Stimulated activated naive CD4-positive, alpha-beta T cell (primary cell): ENCODE measurements around the gene RNF114.

Source experiments
- DNase-seq, 6 experiments: peaks; one replicate each; lab custom pipeline; 2025; lab: John Stamatoyannopoulos, UW

The RNF114 gene

DNA sequence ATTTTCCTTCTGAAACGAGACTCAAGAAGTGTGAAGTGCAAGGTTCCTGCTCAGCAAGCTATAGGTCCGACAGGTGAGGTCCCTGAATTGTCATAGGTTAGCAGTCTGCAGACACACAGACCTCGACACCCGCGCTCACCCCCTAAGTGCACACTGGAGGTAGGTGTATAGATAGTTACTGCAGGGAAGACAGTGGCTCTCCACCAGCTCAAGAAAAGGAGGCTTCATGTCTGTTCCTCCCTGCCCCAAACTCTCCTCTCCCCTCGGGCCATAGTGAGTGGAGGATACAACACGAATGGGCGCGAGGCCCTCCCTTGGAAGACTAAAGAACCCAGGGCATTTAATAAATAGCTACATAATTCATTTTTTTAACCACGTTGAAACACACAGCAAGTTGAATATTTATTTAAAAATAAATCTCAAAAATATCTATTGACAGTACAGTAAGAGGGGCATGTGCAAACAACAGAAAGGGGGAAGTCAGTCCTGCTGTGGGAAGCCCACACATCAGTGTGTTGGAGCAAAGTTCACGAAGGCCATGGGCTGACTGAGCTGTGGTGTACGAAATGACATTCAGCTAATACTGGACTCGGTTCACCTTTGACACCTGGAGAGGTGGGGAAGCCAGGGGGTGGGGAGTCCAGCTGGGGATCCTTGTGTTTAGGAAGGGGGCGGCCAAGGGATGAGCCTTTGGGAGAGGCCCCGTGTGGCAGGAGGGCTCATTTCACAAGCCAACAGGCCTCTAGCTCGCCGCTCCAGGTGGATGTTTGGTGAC, 31.6 kb upstream of the RNF114 start:
- no peak for DNase-seq

DNA sequence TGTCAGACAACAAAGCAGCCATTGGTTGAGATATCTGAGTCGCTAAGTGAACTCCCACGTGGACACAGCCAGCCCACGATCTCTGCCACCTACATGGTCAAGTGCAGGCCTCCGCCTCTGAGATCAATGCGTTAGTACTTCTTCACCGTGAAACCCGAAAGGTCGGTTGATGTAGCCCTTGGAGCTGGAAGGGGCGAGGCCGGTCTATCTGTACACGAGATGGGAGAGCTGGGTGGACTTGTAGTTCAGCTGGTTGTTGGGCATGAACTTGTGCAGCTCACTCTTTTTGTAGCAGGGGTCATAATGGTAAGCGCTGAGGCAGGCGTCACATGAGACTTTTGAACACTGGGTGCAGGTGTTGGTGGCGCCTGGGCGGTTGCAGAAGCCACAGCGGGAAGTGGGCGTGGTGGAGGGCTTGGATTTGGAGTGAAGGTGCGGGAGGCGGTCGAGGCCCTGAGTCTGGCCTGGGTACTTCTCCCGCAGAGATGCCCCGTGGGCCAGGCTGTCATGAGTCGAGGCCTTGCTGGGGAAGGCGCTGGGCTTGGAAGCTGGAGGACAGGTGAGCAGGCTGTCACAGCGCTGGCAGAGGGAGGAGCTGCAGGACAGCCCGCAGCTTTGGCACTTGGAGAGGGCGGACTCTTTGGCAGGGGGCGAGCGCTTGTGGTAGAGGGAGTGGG, 30.6 kb upstream of the RNF114 start:
- no peak for DNase-seq

DNA sequence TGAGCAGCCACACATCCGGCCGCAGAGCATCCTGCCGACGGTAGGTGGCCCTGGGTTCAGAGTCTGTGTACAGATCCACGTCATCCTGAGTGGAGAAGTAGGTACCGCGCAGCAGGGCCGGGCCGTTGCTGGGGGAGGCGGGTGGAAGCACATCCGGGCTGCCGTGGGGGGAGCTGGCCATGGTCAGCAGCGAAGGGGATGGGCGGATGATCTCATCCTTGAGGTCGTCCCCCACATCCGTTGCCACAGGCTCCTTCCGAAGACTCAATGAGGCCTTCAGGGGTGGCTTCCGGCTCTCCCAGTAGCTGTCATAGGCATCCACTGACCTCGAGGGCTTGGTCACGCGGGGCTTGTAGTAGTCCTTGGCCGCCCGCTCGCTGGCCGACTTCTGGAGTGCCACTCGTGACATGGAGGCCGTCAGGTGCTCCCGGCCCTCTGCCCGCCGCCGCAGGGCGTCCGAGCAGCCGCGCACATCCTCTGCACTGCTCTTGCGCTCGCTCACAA, 30.0 kb upstream of the RNF114 start:
- DNase-seq, result no peak

DNA sequence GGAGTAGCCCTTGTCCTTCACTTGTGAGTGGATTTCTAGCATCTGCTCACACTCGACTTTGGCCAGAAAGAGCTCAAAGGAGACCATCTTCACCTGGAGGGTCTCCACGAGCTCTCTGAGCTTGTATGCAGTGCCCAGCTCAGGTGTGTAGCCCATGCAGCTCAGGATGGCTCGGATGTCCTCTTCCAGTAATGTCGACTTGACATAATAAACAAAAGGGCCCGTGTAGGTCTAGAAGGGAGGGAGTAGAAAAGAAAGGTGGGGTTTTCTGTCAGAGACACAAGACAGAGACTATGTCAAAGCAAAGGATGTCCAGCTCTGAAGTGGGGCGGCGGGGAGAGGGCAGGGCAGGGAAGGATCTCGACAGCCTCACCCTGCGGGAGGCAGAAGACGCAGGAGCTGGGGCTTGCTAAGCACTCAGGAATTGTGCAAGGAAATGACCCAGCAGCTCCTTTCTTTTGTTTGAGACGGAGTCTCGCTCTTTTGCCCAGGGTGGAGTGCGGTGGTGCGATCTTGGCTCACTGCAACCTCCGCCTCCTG, 29.5 kb upstream of the RNF114 start:
- no peak for DNase-seq

DNA sequence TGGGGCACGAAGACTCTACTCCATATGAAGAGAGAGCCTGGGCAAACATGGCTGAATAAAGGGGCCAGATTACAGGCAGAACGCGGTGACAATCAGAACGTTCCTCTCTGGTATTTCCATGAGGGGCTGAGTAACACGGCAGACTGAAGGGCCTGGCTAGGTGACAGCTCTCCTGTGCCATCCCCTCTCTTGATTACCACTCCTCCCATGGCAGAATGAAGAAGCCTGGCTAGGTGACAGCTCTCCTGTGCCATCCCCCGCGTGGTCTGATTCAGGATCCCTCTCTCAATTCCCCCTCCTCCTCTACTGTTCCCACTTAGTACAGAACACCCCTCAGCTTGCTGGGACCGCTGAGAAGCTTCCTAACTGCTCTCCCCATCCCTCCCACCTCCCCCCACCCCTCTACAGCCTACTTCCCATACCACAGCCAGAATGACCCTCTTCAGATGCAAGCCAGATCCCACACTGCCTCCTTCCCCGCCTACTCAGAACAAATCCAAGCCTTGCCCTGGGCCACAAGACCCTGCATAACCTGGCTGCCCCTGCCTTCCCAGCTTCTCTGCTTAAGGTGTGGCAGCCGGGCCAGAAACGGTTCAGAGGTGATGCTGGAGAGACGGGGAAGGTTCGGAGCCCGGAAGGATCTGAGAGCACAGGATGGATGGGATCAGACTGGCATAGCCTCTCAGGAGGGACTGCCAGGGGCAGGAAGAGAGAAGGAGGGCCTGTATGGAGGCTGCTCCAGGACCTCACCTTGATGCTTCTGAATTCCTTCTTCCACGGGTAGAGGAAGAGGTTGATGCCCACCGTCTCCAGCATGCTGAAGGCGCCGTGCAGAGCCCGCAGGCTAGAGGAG, 28.6 kb upstream of the RNF114 start:
- no peak for DNase-seq

DNA sequence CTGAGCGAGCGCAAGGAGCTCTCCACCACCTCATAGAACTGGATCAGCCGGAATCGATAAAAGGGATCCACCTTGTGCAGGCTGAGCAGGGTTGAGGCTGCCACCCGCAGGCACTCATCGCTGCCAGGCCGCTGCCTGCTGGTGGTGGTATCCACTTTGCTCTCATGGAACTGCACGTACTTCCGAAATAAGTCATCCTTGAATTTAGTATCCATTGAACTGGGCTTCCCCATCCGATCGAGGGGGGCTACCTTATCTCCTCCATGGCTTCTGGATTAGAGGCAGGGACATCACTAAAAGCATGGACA, 28.0 kb upstream of the RNF114 start:
- DNase-seq, result no peak

DNA sequence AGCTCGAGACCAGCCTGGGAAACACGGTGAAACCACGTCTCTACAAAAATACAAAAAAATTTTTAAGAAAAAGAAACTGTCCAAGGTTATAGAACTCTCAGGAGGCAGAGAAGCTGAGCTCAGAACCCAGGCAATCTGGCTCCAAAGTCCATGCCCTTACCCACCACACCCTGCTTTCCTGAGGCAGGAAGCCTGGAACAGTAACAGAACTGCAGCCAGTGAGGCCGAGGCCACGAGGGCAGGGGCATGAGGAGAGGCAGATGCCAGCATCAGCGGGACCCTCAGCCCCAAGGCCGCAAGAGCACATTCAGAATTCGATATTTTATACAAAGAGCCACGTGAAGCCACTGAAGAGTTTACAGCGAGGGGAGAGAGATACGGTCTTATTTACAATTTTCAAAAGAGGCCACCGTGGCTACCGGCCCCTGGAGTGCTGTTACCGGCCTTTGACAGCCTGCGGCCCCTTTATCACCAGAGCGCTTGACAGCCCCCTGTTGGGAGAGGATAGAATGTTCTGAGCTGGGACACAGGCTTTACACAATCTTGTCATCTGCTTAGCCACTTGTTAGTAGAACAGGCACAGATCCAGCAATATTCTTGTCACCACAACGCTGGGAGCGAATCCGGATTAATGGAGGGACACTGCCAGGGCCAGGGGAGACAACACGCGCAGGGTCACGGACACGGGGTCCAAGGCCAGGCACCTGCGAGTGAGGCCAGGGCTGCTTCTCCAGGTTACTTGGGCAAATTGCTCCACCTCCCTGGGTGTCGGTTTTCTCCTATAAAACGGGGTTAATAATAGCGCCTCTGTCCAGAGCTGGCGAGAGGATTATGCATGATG, 26.5 kb upstream of the RNF114 start:
- no peak for DNase-seq

DNA sequence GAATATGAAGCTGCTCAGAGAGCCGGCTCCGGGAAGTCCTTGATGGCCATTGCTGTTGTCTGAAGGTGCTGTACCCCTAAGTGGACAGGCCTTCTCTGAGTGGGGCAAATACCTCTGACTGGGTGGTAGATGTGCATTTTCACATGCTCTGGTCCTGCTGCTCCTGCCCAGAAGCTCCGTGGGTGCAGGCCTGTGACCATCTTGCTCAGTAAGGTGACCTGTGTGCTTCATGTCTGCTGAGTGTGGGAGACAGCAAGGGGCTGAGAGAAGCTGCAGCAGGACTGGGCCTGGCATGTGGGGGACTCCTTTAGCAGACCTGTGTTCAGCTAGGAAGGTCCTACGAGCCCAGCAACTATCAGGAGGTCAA, 25.9 kb upstream of the RNF114 start:
- DNase-seq, result no peak

DNA sequence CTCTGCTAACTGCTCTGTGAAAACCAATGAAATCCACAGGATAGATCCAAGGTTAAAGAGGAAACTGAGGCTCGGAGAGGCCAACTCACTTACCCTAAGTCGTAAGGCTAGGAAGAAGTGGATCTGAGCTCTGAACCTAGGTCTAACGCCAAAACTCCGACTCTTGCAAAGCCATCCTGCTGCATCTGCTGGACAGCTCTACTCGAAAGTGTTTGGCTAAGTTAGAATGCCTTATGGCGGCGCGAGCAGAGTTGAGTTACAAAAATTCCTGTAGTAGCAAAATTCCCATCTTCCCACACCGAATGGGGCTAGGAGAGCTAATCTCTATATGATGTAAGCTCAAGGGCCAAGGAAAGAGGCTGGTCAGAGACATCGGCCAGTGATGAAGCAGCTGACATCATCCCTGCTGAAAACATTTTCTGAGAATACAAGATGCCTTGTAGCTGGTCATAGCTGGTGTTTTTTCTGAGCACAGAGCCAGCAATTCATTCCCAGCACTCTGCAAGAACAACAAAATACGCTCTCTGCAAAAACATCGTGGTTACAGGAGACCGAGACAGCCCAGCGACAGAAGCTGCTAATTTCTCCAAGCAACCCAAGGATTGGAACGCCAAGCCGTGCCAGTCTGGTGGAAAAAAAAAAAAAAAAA, 22.7 kb upstream of the RNF114 start:
- no peak for DNase-seq

DNA sequence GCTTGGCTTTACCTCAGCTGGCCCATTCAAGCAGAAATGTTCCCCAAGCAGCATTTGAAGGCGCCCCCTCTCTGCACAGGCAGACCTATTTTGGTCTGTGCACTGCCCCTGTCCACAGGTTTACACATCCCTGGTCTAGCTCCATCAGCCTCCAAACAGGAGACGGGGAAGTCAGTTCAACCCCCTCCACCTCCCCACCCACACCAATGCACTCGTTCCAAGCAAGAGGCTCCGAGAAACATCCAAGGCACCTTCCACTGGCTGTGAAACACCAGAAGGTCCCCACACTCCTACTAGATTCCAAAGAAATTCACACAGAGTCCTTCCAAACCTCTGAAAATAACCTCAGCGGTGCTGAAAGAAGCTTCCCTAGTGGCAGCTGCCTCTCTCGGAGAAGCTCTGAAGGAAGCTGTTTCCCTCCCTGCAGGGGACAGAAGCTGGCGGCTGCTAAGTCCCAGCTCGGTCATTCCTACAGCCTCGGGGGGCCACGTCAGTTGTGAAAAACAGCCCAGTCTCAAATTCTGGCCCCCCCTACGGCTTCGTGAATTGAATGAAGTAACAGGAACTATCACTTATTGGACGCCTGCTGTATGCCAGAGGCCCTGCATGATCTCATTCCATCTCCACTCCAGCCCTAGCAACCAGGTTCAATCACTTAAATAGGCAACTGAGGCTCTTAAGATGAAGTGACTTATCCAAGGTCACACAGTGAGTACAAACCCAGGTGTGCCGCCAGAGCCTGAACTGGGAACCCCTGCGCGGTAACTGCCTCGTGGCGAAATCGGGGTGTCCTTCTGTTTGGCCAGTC, 21.7 kb upstream of the RNF114 start:
- DNase-seq, result no peak

DNA sequence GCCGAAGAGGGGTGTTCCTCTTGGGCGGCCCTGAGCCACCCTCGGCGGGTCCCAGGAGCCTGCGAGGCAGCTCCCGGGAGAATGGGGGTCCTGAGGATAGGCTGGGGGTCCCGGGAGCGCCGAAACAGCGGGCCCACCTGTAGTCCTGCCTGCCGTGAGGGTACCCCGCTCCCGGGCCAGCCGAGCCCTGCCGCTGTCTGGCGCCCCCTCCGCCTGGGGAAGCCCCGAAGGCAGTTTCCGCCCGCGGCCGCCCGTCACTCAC, 21.1 kb upstream of the RNF114 start:
- no peak for DNase-seq

DNA sequence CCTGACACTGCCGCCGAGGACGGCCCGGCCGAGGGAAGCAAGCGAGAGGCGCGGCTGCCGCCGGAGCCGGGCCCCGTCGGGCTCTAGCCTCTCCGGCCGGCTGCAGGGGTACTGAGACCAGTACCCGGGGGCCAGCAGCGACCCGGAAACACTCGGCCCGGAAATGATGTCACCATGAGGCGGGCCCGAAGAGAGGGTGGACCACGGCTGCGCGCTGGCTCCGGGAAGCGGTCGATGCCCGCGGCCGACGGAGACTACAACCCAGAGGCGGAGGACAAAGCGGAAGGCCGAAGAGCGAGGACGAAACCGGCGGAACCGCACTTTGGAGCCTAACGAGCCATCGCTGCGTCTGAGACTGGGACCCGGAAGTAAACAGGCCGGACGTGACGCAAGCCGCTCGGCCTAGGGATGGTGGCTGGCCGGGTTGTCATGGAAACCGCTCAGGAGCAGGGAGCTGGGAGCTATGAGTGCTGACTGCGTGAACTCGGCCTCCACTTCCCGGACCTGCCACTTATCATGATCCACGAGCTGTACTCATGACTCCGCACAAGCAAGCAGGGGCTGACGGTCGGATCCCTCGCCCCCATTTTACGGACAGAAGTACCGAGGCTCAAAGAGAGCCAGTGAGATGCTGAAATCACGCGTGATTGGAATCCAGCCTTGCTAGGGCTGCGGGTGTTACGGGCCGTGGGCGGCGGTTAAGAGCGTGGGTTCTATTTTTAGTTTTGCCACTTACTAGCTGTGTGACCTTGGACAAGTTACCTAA, 20.6 kb upstream of the RNF114 start, which contains the start of gene SPATA2:
Gene SPATA2 (minus strand): TSS at position 150 of the 766 bp plus-strand sequence. CDS start 7,039 bp downstream, outside the sequence.
- DNase-seq, result peak; percentile 89 to 99 (median 94)

DNA sequence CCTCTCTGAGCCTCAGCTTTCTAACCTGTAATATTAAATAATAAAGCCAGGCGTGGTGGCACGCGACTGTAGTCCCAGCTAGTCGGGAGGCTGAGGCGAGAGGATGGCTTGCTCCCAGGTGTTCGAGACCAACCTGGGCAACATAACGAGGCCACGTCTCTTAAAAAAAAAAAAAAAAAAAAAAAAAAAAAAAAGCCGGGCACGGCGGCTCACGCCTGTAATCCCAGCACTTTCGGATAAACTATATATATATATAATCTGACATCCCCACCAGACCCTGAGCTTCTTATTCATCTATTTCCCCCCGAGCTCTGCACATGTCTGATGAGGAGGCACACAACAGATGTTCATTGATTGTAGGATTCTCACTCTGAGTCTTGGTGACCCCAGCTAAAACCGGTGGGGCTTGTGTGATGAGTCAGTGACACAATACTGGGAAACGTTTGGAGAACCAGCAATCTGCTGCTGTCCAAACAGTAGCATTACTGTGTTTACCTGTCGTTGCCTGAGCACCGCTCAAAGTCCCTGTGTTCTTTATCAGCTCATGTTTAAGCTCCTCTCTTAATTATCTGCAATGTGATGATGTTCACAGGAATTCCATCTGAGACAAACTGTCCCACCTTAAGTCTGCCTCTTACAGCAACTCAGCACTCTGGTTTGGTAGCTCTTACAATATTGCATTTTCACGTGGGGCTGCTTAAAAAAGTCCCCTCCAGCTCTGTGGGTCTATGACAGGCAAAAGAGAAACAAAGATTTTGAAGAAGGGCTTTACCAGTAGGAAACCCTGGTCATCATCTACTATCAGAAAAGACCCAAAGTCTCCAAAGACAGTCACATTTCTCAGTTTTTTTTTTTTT, 19.8 kb upstream of the RNF114 start:
- no peak for DNase-seq

DNA sequence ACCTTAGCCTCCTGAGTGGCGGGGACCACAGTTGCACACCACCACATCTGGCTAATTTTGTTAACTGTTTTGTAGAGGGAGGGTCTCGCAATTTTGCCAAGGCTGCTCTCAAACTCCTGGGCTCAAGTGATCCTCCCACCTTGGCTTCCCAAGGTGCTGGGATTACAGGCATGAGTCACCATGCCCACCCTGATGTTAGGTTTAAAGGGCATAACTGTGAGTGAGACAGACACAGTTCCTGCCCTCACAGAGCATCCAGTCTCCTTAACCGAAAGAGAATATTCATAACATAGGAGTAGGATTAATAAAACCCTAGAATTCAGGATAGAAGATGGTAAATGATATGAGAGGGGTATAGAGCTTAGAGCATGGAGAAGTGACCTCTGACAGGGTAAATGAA, 17.8 kb upstream of the RNF114 start:
- DNase-seq, result no peak

DNA sequence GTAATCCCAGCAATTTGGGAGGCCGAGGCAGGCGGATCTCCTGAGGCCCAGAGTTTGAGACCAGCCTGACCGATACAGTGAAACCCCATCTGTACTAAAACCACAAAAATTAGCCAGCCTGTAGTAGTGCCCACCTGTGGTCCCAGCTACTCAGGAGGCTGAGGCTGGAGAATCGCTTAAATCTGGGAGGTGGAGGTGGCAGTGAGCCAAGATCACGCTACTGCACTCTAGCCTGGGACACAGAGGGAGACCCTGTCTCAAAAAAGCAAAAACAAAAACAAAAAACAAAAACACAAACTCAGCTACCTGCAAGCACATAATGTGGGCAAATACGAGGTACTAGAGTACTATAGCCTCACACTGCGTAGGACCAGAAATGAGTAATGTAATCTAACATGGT, 17.2 kb upstream of the RNF114 start:
- DNase-seq, result no peak

DNA sequence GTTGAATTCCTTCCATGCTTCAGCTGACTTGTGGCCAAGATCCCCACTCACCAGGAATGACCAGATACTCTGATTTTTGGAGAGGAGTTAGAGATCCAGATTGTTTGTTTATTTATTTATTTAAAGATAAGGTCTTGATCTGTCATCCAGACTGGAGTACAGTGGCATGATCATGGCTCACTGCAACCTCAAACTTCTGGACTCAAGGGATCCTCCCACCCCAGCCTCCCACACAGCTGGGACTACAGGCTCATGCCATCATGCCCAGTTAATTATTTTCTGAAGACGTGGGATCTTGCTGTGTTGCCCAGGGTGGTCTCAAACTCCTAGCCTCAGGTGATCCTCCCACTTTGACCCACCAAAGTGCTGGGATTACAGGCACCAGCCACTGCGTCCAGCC, 16.7 kb upstream of the RNF114 start:
- no peak for DNase-seq

DNA sequence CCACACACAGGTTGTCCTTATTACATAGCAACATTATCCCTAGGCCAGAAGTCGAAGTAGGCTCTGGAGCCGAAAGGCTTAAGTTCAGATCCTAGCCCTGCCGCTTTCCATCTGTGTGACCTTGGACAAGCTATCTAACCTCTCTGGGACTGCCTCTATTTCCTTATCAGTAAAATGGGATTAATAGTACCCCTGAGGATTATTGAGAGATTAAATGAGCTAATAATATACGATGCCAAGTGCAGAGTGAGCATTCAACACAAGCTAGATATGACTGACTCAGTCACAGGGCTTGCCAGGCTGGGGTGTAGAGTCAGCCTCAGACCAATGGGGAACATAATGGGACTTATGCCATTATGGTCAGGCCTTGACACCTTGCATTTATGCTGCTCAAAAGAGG, 11.9 kb upstream of the RNF114 start:
- DNase-seq, result no peak

DNA sequence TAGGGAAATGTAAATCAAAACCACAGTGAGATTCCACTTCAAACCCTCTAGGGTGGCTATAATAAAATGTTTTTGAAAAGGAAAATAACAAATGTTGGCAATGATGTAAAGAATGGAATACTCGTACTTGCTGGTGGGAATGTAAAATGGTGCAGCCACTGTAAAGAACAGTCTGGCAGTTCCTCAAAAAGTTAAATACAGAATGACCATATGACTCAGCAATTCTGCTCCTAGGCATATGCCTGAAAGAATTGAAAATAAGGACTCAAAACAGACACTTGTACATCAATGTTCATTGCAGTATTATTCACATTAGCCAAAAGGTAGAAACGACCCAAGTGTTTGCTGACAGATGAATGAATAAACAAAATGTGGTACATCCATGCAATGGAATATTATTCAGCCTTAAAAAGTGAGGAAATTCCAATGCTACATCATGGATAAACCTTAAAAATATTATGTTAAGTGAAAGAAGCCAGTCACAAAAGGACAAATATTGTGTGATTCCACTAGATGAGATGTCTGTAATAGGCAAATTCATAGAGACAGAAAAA, 10.2 kb upstream of the RNF114 start:
- no peak for DNase-seq
